GM18868 (cell line): ENCODE data around the gene KDF1.

ENCODE experiments used
- ATAC-seq: cut with Tn5 transposase; IDR thresholded peaks from one replicate; pipeline ENCODE4 v1.9.1; 2021; ENCODE audit warnings: mild to moderate bottlenecking, moderate library complexity; ENCODE audit not compliant: unreplicated experiment

KDF1 gene, protein sequence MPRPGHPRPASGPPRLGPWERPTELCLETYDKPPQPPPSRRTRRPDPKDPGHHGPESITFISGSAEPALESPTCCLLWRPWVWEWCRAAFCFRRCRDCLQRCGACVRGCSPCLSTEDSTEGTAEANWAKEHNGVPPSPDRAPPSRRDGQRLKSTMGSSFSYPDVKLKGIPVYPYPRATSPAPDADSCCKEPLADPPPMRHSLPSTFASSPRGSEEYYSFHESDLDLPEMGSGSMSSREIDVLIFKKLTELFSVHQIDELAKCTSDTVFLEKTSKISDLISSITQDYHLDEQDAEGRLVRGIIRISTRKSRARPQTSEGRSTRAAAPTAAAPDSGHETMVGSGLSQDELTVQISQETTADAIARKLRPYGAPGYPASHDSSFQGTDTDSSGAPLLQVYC

DNA sequence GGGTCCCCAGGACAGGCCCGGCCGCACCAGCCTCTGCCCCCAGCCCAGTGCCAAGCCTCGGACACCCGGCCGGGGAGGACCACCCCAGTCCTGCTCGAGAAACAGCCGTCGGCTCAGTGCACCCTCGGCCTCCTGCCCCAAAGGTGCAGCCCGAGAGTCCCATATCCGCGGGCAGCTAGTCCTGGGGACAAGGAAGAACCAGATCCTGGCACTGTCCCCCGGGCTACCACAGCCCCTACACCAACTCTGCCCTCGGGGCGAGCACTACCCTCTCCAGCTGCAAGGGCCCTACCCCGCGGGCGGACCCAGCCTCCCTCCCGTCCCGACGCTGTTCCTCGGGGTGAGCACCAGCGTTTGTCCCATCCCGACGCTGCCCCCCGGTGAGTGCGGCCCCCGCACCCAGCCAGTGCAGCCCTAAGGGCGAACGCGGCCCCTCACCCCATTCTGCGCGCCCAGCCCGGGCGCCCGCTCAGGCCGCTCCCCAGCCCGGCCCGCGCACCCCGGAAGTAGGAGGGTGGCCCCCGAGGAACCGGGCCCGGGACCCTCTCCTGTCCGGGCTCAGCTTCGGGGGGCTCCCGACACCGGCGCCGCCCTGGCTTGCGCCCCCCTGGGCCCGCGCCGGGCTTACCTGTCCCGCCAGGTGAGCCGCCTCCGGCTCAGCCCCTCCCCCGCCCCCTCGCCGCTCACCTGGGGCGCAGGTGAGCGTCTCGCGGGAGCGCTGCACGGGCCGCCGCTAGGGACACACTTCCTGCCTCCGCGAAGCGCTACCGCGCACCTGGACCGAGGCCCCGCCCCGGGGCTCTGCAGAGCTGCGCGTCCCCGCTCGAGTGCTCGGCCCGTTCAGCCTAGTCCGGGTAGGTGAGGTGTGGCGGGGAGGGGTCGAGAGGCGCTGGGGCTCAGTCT lies at the start of gene KDF1:
Gene KDF1, minus strand, starts transcription at position 747 of the 903 bp plus-strand sequence. CDS start 8,088 bp downstream, outside the sequence.
- no peak for ATAC-seq

DNA sequence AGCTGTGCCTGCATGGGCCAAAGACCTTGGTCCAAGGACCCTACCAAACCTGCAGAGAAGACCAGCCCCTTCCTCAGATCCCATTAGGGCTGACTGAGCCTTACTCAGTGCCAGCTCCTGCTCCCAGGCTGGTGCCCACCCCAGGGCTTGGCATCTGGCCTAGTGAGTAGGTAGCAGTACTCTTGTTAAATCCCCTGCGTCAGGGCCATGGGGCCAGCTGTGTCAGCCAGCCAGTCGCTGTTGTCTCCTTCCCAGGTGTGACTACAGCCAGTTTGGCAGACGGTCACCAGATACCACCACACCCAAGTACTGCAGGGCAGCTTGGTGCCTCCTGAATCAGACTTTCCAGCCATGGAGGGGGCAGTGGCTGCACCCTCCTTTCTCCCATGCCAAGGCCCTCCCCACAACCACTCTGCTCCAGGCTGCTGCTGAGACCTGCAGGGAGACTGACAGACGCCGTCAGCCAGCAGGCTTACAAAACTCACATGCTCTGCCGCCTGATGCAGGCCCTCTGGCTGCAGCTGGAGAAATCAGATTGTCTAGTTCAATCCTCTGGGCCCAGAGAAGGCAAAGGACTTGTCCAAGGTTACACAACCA lies 49.4 kb upstream of the KDF1 start:
- ATAC-seq, result no peak

DNA sequence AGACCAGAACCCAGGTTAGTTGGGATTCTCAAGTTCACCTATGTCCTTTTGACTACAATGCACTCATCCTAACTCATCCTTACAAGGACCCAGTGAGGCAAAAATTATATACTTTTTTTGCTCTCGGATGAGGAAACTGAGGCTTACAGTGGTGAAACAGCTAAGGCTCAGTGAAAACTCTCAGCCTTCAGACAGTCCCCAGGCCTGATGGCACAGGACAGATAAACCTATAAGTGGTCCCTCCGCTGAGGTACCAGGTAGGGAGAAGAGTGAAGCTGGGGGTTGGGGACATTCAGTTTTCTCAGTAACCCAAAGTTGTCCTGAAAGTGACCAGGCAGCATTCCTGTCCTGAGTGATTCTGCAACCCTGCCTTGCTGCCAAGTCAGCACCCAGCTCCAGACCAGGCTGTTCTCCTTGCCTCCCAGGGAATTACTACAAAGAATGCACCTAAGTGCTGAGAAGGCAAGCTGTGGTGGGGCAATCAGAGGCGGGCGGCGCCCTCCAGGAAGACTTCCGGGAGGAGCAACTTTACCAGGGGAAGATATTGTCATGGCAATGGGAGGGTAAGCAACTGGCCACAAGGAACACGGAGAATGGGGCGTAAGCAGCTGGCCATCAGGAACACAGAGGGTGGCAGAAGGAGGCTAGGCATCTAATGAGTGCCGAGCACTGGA lies 47.8 kb upstream of the KDF1 start:
- no peak for ATAC-seq

DNA sequence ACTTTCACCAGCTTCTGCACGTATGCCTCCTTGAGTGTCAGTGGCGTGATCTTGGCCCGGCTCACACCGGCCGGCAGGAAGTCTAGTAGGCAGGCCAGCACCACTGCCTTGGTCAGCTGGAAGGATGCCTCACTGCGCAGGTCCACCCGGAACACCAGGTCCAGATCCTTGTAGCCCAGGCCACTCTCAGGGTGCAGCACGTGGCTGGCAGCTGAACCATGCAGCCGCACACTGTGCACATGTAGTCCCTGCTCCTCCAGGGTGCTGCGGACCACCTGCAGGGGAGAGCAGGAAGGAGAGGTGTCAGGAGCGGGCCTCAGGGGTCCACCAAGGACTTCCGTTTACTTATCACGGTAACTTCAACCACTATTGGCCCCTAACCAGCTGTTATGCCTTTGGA lies 46.4 kb upstream of the KDF1 start:
- no peak for ATAC-seq

DNA sequence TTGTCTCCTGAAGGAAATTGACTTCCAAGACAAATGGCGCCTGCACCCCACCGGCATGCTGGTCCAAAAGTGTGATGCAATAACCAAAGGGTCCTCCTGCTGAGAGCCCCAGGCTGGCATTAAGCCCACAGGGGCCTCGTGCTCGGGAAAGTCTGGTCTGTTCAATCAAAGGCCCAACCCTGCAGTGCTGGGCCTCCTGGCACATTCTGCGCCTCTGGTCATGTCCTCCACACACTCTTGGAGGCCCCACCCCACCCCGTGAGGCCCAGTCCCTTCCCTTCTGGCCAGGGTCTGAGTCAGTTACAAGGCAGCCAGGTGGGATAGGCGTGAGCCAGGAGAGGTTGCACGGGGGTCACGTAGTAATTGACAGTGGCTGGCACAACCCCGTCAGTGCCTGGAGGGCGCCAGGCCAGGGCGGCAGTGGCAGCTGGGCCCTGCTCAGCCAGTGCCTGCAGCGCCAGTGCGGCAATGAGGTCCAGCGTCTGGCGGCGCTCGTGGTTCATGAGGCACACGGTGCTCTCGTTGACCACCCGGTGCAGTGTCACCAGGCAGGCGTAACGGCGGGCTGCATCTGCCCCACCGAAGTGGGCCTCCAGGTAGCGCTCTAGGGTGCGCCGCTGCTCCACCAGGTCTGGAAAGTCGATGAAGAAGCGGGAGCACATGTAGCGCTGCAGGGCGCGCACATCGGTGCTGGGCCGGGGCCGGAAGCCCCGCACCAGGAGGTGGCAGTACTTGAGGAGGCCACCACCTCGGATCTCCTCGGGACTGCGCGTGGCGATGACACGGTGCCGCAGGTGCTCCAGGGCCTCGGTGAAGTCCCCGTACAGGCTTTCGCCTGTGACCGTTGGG lies 45.6 kb upstream of the KDF1 start:
- ATAC-seq, result no peak

DNA sequence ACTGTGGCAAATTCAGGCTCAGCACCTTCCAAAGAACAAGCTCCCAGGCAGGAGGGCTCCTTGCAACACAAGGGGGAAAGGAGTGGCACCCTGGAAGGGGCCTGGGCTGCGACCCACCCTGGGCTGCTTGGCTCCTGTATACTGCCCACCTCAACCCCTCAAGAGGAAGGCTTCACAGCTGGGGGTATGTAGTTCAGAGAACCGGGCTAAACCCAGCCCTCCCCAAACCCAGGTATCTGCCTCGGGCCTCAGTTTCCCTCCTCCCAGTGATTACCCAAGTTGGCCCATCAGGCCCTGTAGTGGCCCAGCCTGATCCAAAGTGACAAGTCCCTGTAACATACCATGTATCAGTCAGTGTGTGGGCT lies 44.9 kb upstream of the KDF1 start:
- no peak for ATAC-seq

DNA sequence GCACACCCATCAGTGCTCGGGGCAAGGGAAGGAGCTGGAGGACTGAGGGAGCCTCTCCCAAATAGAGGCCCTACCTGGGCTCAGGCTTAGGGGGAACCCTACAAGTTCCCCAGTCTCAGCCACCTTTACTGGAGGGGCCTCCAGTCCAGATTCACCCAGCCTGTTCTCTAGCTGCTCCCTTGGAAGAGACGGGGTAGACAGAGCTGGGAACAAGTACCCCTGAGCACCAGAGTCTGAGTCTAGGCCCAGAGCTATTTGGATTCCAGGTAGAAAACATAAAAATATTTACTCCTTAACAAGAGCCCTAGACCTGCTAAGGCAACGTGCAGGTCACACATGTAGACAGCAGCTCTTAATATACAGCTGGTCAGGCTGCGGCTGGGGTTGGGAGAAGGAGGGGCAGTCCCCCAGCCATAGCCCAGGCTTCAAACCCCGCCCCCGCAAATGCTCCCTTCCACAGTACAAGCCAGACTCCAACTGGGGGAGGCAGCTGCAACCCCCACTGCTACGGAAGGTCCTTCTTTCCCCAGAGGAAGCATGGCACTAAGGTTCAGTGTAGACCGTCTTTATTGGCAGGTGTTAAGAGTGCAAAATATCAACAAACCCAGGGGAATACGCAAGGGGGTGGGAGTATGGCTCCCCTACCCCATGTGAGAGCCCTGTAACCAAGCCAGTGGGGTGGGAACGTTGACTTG lies 44.4 kb upstream of the KDF1 start:
- ATAC-seq, result no peak

DNA sequence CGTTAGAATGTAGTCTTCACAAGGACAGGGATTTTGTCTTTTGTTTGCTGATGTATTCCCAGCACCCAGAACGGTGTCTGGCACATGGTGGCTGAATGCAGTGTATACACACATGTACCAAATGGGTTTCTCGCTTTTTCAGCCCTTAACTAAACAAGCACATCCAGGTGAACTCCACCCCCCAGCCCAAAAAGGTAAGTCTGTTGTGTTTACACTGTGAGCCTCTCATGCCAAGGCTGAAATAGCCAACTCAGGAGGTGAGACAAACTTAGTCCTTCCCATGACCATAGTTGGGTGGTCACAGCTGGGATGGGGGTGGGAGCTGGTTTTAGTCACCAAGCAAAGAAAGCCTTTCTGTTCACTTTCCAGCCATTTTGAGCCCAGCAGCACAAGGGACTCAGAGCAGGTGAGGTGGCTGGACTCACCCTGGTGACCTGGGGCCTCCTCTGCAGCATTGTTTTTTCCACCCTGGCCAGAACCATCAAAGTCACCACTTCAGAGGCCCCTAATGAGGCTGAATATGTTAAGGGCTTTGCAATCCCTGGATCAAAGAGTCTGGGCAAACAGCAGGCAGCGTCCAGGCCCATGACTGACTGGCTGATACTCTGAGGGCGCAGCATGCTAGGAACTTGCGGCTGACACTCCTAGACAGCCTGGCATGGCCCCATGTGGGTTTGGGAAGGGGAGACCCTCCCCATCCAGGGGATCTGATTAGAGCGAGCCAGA lies 43.6 kb upstream of the KDF1 start:
- no peak for ATAC-seq

DNA sequence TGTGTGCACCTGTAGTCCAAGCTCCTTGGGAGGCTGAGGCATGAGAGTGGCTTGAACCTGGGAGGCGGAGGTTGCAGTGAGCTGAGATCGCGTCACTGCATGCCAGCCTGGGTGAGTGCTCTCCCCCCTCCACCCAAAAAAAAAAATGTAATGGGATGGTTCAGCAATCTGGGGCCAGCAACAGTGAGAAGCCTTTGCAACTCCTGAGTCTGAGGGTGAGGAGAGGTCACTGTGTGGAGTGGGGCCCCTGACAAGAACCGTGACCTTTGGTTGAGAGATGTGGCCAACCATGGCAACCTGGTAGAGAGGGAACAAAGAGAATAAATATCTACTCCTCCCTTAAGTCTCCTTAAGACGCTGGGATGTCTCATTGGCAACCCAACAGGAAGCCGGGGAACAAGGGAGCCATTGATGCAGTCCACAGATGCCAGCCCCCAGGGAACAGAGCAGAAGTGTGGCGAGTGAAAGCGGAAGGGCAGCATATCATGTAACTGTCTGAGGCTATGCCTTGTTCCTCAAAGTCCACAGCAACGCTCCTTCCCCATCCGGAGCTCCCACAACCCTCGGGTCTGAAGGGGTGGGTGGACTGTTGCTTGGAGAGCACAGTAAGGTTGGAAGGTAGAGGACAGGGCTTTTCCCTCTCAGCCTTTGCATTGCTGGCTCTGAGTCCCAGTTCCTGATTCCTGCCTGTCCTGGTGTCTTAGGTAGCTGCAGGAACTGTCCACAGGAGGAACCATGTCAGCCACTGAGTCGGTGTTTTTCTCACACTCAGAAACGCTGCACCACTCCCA lies 41.5 kb upstream of the KDF1 start:
- no peak for ATAC-seq

DNA sequence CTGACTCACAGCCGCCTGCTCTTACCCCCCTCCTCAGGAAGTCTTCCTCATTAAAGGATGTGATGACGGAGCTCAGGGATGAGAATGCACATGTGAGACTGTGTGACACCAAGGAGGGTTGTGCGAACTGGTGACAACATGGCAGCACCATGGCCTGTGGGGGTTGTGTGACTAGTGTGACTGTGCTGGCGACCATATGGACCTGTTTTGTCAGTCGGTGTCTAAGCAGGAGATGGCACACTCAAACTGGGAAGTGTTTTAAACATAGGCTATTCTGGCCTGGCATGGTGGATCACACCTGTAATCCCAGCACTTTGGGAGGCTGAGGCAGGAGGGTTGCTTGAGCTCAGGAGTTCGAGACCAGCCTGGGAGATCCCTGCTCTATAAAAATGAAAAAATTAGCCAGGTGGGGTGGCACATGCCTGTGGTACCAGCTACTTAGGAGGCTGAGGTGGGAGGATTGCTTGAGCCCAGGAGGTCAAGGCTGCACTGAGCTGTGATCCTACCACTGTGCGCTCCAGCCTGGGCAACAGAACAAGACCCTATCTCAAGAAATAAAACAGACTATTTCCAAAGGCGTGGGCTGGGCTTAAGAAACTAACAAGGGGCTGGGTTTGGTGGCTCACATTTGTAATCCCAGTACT lies 40.7 kb upstream of the KDF1 start:
- no peak for ATAC-seq

DNA sequence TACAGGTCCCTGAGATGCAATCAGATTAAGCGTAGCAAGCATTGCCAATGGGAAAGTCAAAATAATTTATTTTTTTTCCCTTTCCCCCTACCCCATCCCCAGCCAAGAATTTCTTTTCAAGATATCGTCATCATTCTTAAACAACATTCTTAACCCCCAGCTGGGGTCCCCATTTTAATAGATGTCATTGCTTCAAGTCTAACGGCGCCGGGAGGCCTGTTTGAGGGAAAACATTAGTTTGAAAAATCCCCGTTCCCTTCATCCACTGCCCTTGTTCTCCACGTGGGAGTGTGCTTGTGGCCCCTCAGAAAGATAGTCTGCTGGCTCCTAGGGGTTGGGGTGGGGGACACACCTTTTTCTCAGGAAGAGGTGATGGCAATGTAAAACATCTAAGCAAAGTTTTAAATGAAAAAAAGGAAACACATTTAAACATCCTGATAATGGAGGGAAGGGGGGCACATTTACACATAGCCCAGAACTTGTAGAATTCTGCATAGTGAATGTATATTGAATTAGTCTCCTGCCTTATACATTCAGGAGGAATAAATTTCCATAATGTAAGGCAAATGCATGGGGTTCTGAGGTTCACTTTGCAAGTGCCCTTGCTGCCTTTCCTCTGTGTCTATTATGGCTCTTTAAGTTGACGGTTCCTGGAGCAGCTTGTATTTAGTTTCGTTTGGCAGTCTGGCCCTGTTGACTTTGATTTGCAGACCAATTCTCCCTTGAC lies 40.0 kb upstream of the KDF1 start:
- ATAC-seq, result no peak

DNA sequence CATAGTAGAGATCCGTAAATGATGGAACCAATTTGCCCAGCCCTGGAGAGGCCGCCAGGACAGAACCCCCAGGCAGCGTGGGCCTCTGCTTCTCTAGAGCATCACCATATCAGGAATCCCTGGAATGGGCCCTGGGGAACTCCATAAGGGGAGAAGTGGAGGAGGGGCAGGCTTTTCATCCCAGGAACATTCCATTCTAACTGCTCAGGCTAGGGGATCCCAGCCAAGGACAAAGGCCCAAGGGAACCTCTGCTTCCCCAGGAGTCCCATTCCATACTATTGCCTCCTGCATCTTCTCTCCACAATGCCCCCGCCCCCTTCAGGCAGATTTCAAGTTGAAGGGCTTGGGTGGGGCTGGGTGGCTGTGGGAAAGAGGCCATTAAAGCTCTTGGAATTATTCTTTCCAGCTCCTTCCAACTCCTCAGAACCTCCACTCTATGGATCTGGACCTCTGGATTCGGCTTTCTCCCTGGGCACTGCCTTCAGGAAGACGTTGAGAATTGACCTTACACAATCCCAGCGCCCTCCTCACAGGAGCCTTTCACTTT lies 39.2 kb upstream of the KDF1 start:
- no peak for ATAC-seq

DNA sequence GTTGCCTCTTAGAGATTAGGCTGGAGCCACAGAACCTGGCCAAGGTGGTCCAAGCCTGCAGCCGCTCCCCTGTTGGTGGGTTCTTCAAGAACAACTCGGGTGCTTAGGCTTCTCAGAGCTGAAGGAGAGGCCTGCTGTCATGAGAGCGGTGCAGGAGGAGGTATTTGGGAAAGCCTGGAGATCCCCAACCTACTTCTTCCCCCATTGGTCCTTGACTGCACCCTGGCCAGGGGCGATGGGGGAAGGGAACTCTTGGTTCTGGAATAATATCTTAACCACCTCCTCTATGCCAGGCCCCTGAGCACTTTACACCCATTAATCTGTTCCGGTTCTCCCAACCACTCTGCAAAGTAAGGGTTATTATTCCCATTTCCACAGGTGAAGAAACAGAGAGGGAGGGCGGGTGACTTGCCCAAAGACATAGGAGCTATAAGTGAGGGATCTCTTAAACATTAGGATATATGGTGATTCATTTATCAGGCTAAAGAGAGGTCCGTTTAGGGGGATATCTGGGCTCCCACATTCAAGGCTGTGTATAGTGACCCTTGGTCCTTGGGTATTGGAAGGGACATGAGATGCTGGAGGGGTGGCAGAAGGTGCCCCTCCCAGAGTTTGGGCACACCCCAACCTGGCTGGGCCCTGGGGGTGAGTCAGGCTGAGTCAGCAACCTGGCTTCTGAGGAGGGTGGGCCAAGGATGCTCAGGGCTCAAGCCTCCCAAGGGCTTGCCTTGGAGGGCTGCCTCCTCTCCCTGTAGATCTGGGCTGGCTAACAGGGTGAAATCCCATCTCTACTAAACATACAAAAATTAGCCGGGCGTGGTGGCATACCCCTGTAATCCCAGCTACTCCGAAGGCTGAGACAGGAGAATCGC lies 38.4 kb upstream of the KDF1 start:
- no peak for ATAC-seq

DNA sequence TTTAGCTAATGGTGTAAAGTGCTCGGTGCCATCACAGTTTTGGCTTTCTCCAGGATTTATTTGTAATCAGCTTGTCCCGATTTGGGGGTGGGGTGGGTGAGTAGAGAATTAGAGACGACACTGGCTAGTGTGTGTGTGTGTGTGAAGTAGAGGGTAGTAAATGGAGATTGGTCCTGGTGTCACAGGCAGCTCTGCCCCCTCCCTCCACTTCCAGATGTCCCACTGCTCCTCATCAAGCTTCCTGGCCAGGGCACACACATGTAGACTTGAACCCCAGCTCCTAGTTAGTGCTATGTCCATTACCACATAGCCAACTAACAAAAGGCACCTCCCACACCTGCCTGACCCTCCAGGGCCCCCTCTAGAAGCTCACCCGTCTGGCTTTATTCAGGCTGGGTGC lies 36.4 kb upstream of the KDF1 start:
- no peak for ATAC-seq

DNA sequence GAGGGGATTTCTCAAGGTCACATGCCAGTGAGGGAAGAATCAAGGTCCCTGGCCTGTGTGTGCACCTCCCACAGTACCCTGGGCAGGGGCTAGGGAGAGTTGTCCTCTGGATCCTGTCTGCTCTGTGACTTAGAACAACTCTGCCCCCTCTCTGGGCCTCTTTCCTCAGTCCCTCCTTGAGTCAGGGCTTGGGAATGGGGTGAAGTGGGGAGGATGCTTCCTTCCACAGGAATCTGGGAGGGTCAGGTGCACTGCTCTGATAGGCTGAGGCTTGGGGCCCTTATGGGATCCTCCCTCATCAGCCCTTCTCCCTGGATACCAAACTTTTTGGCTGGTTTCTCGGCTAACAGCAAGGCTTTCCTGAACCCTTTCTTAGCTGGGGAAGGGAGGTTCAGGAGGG lies 35.8 kb upstream of the KDF1 start:
- ATAC-seq, result no peak
